GM21825 (cell line): ENCODE data around the gene MTMR11.
"Not testable (repeated sequence)": the region's sequence is repeated elsewhere in the genome, so short reads cannot be mapped to it uniquely, and the experiment has no call there.

Experiments used
- ATAC-seq: cut with Tn5 transposase; IDR thresholded peaks from one replicate; pipeline ENCODE4 v1.9.1; 2021; ENCODE audit warnings: mild to moderate bottlenecking, moderate library complexity; ENCODE audit not compliant: unreplicated experiment

Gene MTMR11

GRCh38 chr1:149936170-149936991, at the start of gene MTMR11:
TSS of gene MTMR11 (minus strand) at chr1:149936879. CDS start at chr1:149936647, 232 bp downstream.
- no peak for ATAC-seq

GRCh38 chr1:149979972-149980540, 43.4 kb upstream of the MTMR11 start:
- no peak for ATAC-seq

GRCh38 chr1:149979245-149979971, 42.7 kb upstream of the MTMR11 start:
- no peak for ATAC-seq

- ATAC-seq, result no peak
Observed at GRCh38 chr1:149978547-149979023, 41.9 kb upstream of the MTMR11 start.

GRCh38 chr1:149977345-149977744, 40.7 kb upstream of the MTMR11 start:
- ATAC-seq, result no peak

GRCh38 chr1:149972547-149972946, 35.9 kb upstream of the MTMR11 start:
- no peak for ATAC-seq

- ATAC-seq, result no peak
Observed at GRCh38 chr1:149967646-149968045, 31.0 kb upstream of the MTMR11 start.

- no peak for ATAC-seq
Observed at GRCh38 chr1:149967041-149967440, 30.4 kb upstream of the MTMR11 start.

- ATAC-seq, result no peak
Observed at GRCh38 chr1:149966405-149966804, 29.7 kb upstream of the MTMR11 start.

- no peak for ATAC-seq
Observed at GRCh38 chr1:149965440-149965839, 28.8 kb upstream of the MTMR11 start.

- no peak for ATAC-seq
Observed at GRCh38 chr1:149963358-149963757, 26.7 kb upstream of the MTMR11 start.

- no peak for ATAC-seq
Observed at GRCh38 chr1:149962736-149963135, 26.1 kb upstream of the MTMR11 start.

- ATAC-seq, result no peak
Observed at GRCh38 chr1:149962039-149962647, 25.5 kb upstream of the MTMR11 start.

GRCh38 chr1:149957548-149957947, 20.9 kb upstream of the MTMR11 start:
- ATAC-seq, result not testable (repeated sequence)

GRCh38 chr1:149949911-149950310, 13.2 kb upstream of the MTMR11 start:
- no peak for ATAC-seq

- ATAC-seq, result no peak
Observed at GRCh38 chr1:149945206-149945605, 8.5 kb upstream of the MTMR11 start.

- ATAC-seq, result no peak
Observed at GRCh38 chr1:149942885-149943284, 6.2 kb upstream of the MTMR11 start.

- ATAC-seq, result no peak
Observed at GRCh38 chr1:149942207-149942606, 5.5 kb upstream of the MTMR11 start.

GRCh38 chr1:149940427-149940826, 3.7 kb upstream of the MTMR11 start:
- ATAC-seq, result no peak

GRCh38 chr1:149938668-149939003, 2.0 kb upstream of the MTMR11 start:
- ATAC-seq, result not testable (repeated sequence)

- ATAC-seq, result no peak
Observed at GRCh38 chr1:149937759-149938158, 1.1 kb upstream of the MTMR11 start.
